ENCODE measurements around the gene STK11IP.

DNA sequence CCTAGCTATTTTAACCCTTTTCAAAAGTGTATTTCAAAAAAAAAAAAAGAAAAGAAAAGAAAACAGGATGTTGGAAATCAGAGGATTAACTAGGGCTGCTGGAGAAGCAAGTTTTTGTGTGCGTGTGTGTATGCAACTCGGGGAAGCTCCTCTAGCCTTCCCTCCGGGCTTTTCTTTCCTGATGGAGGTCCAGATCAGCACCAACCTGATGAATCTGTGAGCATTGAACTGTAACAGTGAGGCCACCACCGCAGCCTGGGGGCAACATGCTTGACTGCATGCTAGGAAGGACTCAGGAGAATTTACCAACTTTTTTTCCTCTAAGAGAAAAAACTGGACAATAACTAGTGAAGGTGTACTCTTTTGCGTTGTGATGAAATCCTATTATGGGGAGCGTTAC is 28.6 kb upstream of the STK11IP start:
- TF ChIP-seq, protein P1, sequence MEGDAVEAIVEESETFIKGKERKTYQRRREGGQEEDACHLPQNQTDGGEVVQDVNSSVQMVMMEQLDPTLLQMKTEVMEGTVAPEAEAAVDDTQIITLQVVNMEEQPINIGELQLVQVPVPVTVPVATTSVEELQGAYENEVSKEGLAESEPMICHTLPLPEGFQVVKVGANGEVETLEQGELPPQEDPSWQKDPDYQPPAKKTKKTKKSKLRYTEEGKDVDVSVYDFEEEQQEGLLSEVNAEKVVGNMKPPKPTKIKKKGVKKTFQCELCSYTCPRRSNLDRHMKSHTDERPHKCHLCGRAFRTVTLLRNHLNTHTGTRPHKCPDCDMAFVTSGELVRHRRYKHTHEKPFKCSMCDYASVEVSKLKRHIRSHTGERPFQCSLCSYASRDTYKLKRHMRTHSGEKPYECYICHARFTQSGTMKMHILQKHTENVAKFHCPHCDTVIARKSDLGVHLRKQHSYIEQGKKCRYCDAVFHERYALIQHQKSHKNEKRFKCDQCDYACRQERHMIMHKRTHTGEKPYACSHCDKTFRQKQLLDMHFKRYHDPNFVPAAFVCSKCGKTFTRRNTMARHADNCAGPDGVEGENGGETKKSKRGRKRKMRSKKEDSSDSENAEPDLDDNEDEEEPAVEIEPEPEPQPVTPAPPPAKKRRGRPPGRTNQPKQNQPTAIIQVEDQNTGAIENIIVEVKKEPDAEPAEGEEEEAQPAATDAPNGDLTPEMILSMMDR (IDR thresholded peaks at IDR 0.05), result no peak
- TF ChIP-seq POLR2A (IDR thresholded peaks at IDR 0.05), result no peak
